Stimulated activated naive B cell treated with anti-CD40 and anti-IgM and Interleukin-4, amounts not matched to agents 10 μg/mL and 1 μg/mL and 100 μg/mL, for 72 hours (primary cell): Measurements from ENCODE around the gene ASTE1.

ENCODE experiments used
- ATAC-seq, 2 donors: fragments of 150-1000 bp; cut with Tn5 transposase; replicated peaks; 2 replicates each; pipeline ENCODE4 v1.10.0; 2021; ENCODE audit warnings: moderate library complexity in 1 of 2
- DNase-seq: peaks from one replicate; pipeline ENCODE4 v3.0.0; 2021
- H3K27ac Mint-ChIP-seq: one replicate; pipeline ENCODE4 v1.8.0; 2022; ENCODE audit warnings: mild to moderate bottlenecking, mixed read lengths
- H3K27me3 Mint-ChIP-seq, 2 donors: one replicate each; pipeline ENCODE4 v1.8.0; 2022; ENCODE audit warnings: mixed read lengths in 2 of 2
- H3K36me3 Mint-ChIP-seq, 2 donors: one replicate each; pipeline ENCODE4 v1.8.0; 2022; ENCODE audit warnings: mixed read lengths in 2 of 2, mild to moderate bottlenecking in 1 of 2
- H3K4me1 Mint-ChIP-seq, 2 donors: one replicate each; pipeline ENCODE4 v1.8.0; 2022; ENCODE audit warnings: mixed read lengths in 2 of 2, mild to moderate bottlenecking in 1 of 2
- H3K4me3 Mint-ChIP-seq, 2 donors: one replicate each; pipeline ENCODE4 v1.8.0; 2022; ENCODE audit warnings: mild to moderate bottlenecking in 2 of 2, mixed read lengths in 2 of 2, moderate library complexity in 1 of 2
- H3K9me3 Mint-ChIP-seq, 2 donors: one replicate each; pipeline ENCODE4 v1.8.0; 2022; ENCODE audit warnings: mixed read lengths in 2 of 2, mild to moderate bottlenecking in 1 of 2

ASTE1 gene

GRCh38 chr3:131033480-131034080, 7.0 kb upstream of the ASTE1 start:
- no peak for DNase-seq
- H3K4me1 Mint-ChIP-seq: no peaks in the 10 kb centered on the region
- H3K27me3 Mint-ChIP-seq: no peaks in the 10 kb centered on the region
- ATAC-seq: peak; percentile 49 to 56
- H3K27ac Mint-ChIP-seq: no peak overlapping the region
- H3K9me3 Mint-ChIP-seq: no peaks in the 10 kb centered on the region
- H3K4me3 Mint-ChIP-seq: no peak overlapping the region
- H3K36me3 Mint-ChIP-seq: peaks cover 2 to 4% of the 10 kb centered on the region in 2 donors

GRCh38 chr3:131031660-131032059, 5.0 kb upstream of the ASTE1 start:
- Mint-ChIP-seq H3K4me1 (peaks cover 5% of the 10 kb centered on the region in 2 donors), H3K9me3 (no peaks in the 10 kb centered on the region), H3K27ac (no peak overlapping the region), H3K36me3 (peaks cover 2 to 4% of the 10 kb centered on the region in 2 donors), H3K27me3 (no peaks in the 10 kb centered on the region), H3K4me3 (no peak overlapping the region)
- ATAC-seq (no peak), DNase-seq (no peak)

GRCh38 chr3:131028844-131029243, 2.2 kb upstream of the ASTE1 start:
- no peak overlapping the region for H3K4me3 Mint-ChIP-seq
- H3K27me3 Mint-ChIP-seq: no peaks in the 10 kb centered on the region
- H3K36me3 Mint-ChIP-seq: peaks cover 15% of the 10 kb centered on the region in 2 donors
- no peaks in the 10 kb centered on the region for H3K9me3 Mint-ChIP-seq
- DNase-seq: no peak
- ATAC-seq: no peak
- H3K4me1 Mint-ChIP-seq: peaks cover 17 to 29% of the 10 kb centered on the region in 2 donors
- no peak overlapping the region for H3K27ac Mint-ChIP-seq

- Mint-ChIP-seq H3K27ac (peak overlapping the region; percentile 97), H3K27me3 (no peaks in the 10 kb centered on the region), H3K4me1 (peaks cover 29 to 46% of the 10 kb centered on the region in 2 donors), H3K9me3 (no peaks in the 10 kb centered on the region), H3K4me3 (peak overlapping the region; percentile 91 to 97), H3K36me3 (peaks cover 18 to 27% of the 10 kb centered on the region in 2 donors)
- no peak for ATAC-seq
- DNase-seq: no peak
Measured at GRCh38 chr3:131025539-131025938, 1.1 kb downstream of the ASTE1 start.

GRCh38 chr3:131020122-131020693, 6.4 kb downstream of the ASTE1 start:
- Mint-ChIP-seq H3K4me3 (peak overlapping the region; percentile 17 to 65), H3K27me3 (no peaks in the 10 kb centered on the region), H3K36me3 (peaks cover 27 to 42% of the 10 kb centered on the region in 2 donors), H3K27ac (peak overlapping the region; percentile 56), H3K4me1 (peaks cover 26 to 36% of the 10 kb centered on the region in 2 donors), H3K9me3 (no peaks in the 10 kb centered on the region)
- DNase-seq (peak; percentile 17), ATAC-seq (peak; percentile 97 to 98)

GRCh38 chr3:131018970-131019369, 7.7 kb downstream of the ASTE1 start:
- no peaks in the 10 kb centered on the region for H3K9me3 Mint-ChIP-seq
- ATAC-seq: no peak
- no peak for DNase-seq
- H3K4me1 Mint-ChIP-seq: peaks cover 18 to 24% of the 10 kb centered on the region in 2 donors
- H3K36me3 Mint-ChIP-seq: peaks cover 20 to 34% of the 10 kb centered on the region in 2 donors
- no peak overlapping the region for H3K27ac Mint-ChIP-seq
- H3K4me3 Mint-ChIP-seq: no peak overlapping the region
- no peaks in the 10 kb centered on the region for H3K27me3 Mint-ChIP-seq

- H3K27me3 Mint-ChIP-seq: no peaks in the 10 kb centered on the region
- H3K36me3 Mint-ChIP-seq: peaks cover 23 to 55% of the 10 kb centered on the region in 2 donors
- ATAC-seq (peak in 1 of 2 donors; percentile 16), DNase-seq (no peak)
- H3K27ac Mint-ChIP-seq: peak overlapping the region; percentile 22
- peaks cover 8 to 12% of the 10 kb centered on the region in 2 donors for H3K4me1 Mint-ChIP-seq
- no peaks in the 10 kb centered on the region for H3K9me3 Mint-ChIP-seq
- no peak overlapping the region for H3K4me3 Mint-ChIP-seq
Measured at GRCh38 chr3:131009698-131010097, 16.9 kb downstream of the ASTE1 start.

- peaks cover 6 to 10% of the 10 kb centered on the region in 2 donors for H3K4me1 Mint-ChIP-seq
- no peaks in the 10 kb centered on the region for H3K27me3 Mint-ChIP-seq
- peaks cover 23 to 54% of the 10 kb centered on the region in 2 donors for H3K36me3 Mint-ChIP-seq
- no peak overlapping the region for H3K4me3 Mint-ChIP-seq
- no peak for ATAC-seq
- H3K27ac Mint-ChIP-seq: no peak overlapping the region
- H3K9me3 Mint-ChIP-seq: no peaks in the 10 kb centered on the region
- no peak for DNase-seq
Measured at GRCh38 chr3:131008326-131008725, 18.3 kb downstream of the ASTE1 start.

- peaks cover 22 to 51% of the 10 kb centered on the region in 2 donors for H3K36me3 Mint-ChIP-seq
- no peaks in the 10 kb centered on the region for H3K27me3 Mint-ChIP-seq
- no peaks in the 10 kb centered on the region for H3K9me3 Mint-ChIP-seq
Measured at GRCh38 chr3:131007782-131008181, 18.8 kb downstream of the ASTE1 start.

GRCh38 chr3:131007256-131007655, 19.4 kb downstream of the ASTE1 start:
- H3K4me3 Mint-ChIP-seq: no peak overlapping the region
- no peak overlapping the region for H3K27ac Mint-ChIP-seq
- no peaks in the 10 kb centered on the region for H3K27me3 Mint-ChIP-seq
- peaks cover 5% of the 10 kb centered on the region in 2 donors for H3K4me1 Mint-ChIP-seq
- H3K36me3 Mint-ChIP-seq: peaks cover 22 to 50% of the 10 kb centered on the region in 2 donors
- no peaks in the 10 kb centered on the region for H3K9me3 Mint-ChIP-seq
- ATAC-seq: no peak
- DNase-seq: no peak

More at GRCh38 chr3:131007782-131008181, 18.8 kb downstream of the ASTE1 start:
- DNase-seq (no peak), ATAC-seq (no peak)
- H3K4me1 Mint-ChIP-seq: peaks cover 5% of the 10 kb centered on the region in 2 donors
- no peak overlapping the region for H3K4me3 Mint-ChIP-seq
- no peak overlapping the region for H3K27ac Mint-ChIP-seq

GRCh38 chr3:131004603-131005002, 22.0 kb downstream of the ASTE1 start:
- no peak overlapping the region for H3K4me3 Mint-ChIP-seq
- peaks cover 23 to 44% of the 10 kb centered on the region in 2 donors for H3K36me3 Mint-ChIP-seq
- no peak overlapping the region for H3K27ac Mint-ChIP-seq
- DNase-seq (no peak), ATAC-seq (no peak)
- no peaks in the 10 kb centered on the region for H3K9me3 Mint-ChIP-seq
- H3K4me1 Mint-ChIP-seq: peaks cover 5% of the 10 kb centered on the region in 2 donors
- no peaks in the 10 kb centered on the region for H3K27me3 Mint-ChIP-seq

GRCh38 chr3:131001071-131001470, 25.6 kb downstream of the ASTE1 start:
- H3K36me3 Mint-ChIP-seq: peaks cover 9 to 27% of the 10 kb centered on the region in 2 donors
- H3K9me3 Mint-ChIP-seq: no peaks in the 10 kb centered on the region
- no peak overlapping the region for H3K27ac Mint-ChIP-seq
- no peak for ATAC-seq
- no peak for DNase-seq
- H3K4me3 Mint-ChIP-seq: no peak overlapping the region
- H3K4me1 Mint-ChIP-seq: no peaks in the 10 kb centered on the region
- no peaks in the 10 kb centered on the region for H3K27me3 Mint-ChIP-seq

GRCh38 chr3:130997289-130997688, 29.3 kb downstream of the ASTE1 start:
- ATAC-seq (no peak), DNase-seq (no peak)
- Mint-ChIP-seq H3K4me3 (no peak overlapping the region), H3K27ac (no peak overlapping the region), H3K4me1 (no peaks in the 10 kb centered on the region), H3K27me3 (no peaks in the 10 kb centered on the region), H3K9me3 (no peaks in the 10 kb centered on the region), H3K36me3 (peaks cover 6 to 13% of the 10 kb centered on the region in 2 donors)

GRCh38 chr3:130992344-130992743, 34.3 kb downstream of the ASTE1 start:
- Mint-ChIP-seq H3K9me3 (no peaks in the 10 kb centered on the region), H3K27me3 (no peaks in the 10 kb centered on the region), H3K4me3 (no peak overlapping the region), H3K36me3 (peaks cover 18 to 32% of the 10 kb centered on the region in 2 donors), H3K4me1 (peaks cover 0 to 3% of the 10 kb centered on the region in 2 donors), H3K27ac (no peak overlapping the region)
- no peak for ATAC-seq
- no peak for DNase-seq

GRCh38 chr3:130991126-130991525, 35.5 kb downstream of the ASTE1 start:
- H3K36me3 Mint-ChIP-seq: peaks cover 18 to 40% of the 10 kb centered on the region in 2 donors
- H3K27me3 Mint-ChIP-seq: no peaks in the 10 kb centered on the region
- peak overlapping the region; percentile 9 for H3K27ac Mint-ChIP-seq
- no peaks in the 10 kb centered on the region for H3K9me3 Mint-ChIP-seq
- no peak overlapping the region for H3K4me3 Mint-ChIP-seq
- H3K4me1 Mint-ChIP-seq: peaks cover 0 to 3% of the 10 kb centered on the region in 2 donors
- DNase-seq: no peak
- ATAC-seq: no peak
